ENCODE data around the gene DUSP12. TPM values are rescaled to one million over a fixed set of nuclear protein-coding genes. Genes with fewer than 3 reads are reported as not detected.

Gene DUSP12
- total and polyA plus RNA-seq, 2 donors (not counting 3 experiments of a cell fraction or from before 2014, with no cell fraction given), result 26.8 to 31.6 TPM

DNA sequence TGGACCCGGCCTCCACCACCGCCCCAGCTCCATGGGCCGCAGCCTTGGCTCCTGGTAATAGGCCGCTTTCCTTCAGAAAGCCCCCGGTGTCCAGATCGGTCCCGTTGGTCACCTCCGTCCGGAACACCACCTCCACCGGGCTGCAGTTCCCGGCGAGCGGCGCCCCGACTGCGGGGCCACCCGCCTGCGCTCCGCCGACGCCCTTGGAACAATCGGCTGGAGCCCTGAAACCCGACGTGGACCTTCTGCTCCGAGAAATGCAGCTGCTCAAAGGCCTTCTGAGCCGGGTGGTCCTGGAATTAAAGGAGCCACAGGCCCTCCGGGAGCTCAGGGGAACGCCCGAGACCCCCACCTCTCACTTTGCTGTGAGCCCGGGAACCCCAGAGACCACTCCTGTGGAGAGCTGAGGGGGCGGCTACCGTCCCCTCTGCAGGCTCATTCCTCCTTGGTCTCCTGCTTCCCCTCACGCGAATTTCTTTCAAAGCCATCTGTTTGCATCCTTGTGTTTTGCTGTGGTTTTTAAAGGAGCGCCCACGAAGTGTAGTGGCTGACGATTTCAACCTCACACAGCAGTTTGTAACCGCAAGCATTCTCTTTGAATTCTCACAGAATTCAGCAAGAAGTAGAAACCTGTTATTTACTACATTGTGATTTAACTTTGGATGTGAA is 22.2 kb upstream of the DUSP12 start:
- TF ChIP-seq EZH2 (IDR thresholded peaks at IDR 0.05; ENCODE audit: borderline replicate concordance, low read depth, low read length, severe bottlenecking) (no peak), POLR2A (IDR thresholded peaks at IDR 0.05; ENCODE audit: low read depth, low read length) (no peak)
- Histone ChIP-seq H4K20me1 (replicated peaks; ENCODE audit: control insufficient read depth, extremely low read depth, insufficient read depth, low read length) (no peaks in the 10 kb centered on the region), H3K27me3 (ENCODE audit: control insufficient read depth in 2 of 2, insufficient read depth in 2 of 2, low read length in 2 of 2) (no peaks in the 10 kb centered on the region), H3K9me3 (replicated peaks; ENCODE audit: control insufficient read depth, insufficient read depth, low read length) (no peaks in the 10 kb centered on the region), H3K4me2 (ENCODE audit: insufficient read depth, low read length) (peak overlapping the region; percentile 45), H3K9ac (replicated peaks; ENCODE audit: extremely low read depth, insufficient read depth, low read length) (peak overlapping the region; percentile 56), H3K9me1 (replicated peaks; ENCODE audit: control insufficient read depth, extremely low read depth, insufficient read depth, low read length) (no peaks in the 10 kb centered on the region), H3K79me2 (ENCODE audit: control insufficient read depth, insufficient read depth, low read length) (no peaks in the 10 kb centered on the region), H2AFZ (ENCODE audit: low read depth, low read length) (peak overlapping the region; percentile 80), H3K4me1 (ENCODE audit: control insufficient read depth, extremely low read depth, insufficient read depth, low read length) (peaks cover 26% of the 10 kb centered on the region), H3K4me3 (replicated peaks in 1 of 3; ENCODE audit: insufficient read depth in 1 of 3, low read depth in 1 of 3, low read length in 3 of 3) (peak overlapping the region; percentile 24 to 55 (median 28)), H3K27ac (ENCODE audit: insufficient read depth, low read depth, low read length) (peak overlapping the region; percentile 43), H3K36me3 (ENCODE audit: control insufficient read depth in 2 of 2, extremely low read depth in 1 of 2, insufficient read depth in 2 of 2, low read length in 2 of 2) (no peaks in the 10 kb centered on the region)
- TSS peak; percentile 76 for BruUV-seq (replicated peaks)
- no peak for DNase-seq (ENCODE audit: low read depth, low spot score)
- dilution Hi-C loops (cut with MboI; ENCODE audit: extremely low pct_ligation_motif_present, low sequenced_read_pairs), result no loop called here
- CTCF ChIA-PET, result interaction anchor here (0.6 to 1.7 kb wide), 9 partner anchors 9 to 310 kb away, joined by 3 to 16 read pairs (median 4); partner anchors contain the start of gene DUSP12
- POLR2A ChIA-PET, result no interaction called here
- FAIRE-seq, result peak; percentile 12
- intact Hi-C loops (cut with micrococcal nuclease), result loop anchor here (5.0 kb wide), 1 partner anchor 195 kb away; no protein-coding TSS in a partner anchor

GRCh38 chr1:161728376-161729226 is 21.0 kb upstream of the DUSP12 start:
- Histone ChIP-seq H3K9ac (replicated peaks; ENCODE audit: extremely low read depth, insufficient read depth, low read length) (no peak overlapping the region), H2AFZ (ENCODE audit: low read depth, low read length) (no peak overlapping the region), H4K20me1 (replicated peaks; ENCODE audit: control insufficient read depth, extremely low read depth, insufficient read depth, low read length) (no peaks in the 10 kb centered on the region), H3K27me3 (ENCODE audit: control insufficient read depth in 2 of 2, insufficient read depth in 2 of 2, low read length in 2 of 2) (no peaks in the 10 kb centered on the region), H3K79me2 (ENCODE audit: control insufficient read depth, insufficient read depth, low read length) (no peaks in the 10 kb centered on the region), H3K4me1 (ENCODE audit: control insufficient read depth, extremely low read depth, insufficient read depth, low read length) (peaks cover 35% of the 10 kb centered on the region), H3K36me3 (ENCODE audit: control insufficient read depth in 2 of 2, extremely low read depth in 1 of 2, insufficient read depth in 2 of 2, low read length in 2 of 2) (no peaks in the 10 kb centered on the region), H3K9me1 (replicated peaks; ENCODE audit: control insufficient read depth, extremely low read depth, insufficient read depth, low read length) (no peaks in the 10 kb centered on the region), H3K9me3 (replicated peaks; ENCODE audit: control insufficient read depth, insufficient read depth, low read length) (no peaks in the 10 kb centered on the region), H3K4me3 (replicated peaks in 1 of 3; ENCODE audit: insufficient read depth in 1 of 3, low read depth in 1 of 3, low read length in 3 of 3) (no peak overlapping the region), H3K27ac (ENCODE audit: insufficient read depth, low read depth, low read length) (no peak overlapping the region), H3K4me2 (ENCODE audit: insufficient read depth, low read length) (no peak overlapping the region)
- DNase-seq (ENCODE audit: low read depth, low spot score), result no peak
- ChIA-PET POLR2A (no interaction called here), CTCF (interaction anchor here (0.6 to 2.7 kb wide), 3 partner anchors 10 to 13 kb away, joined by 3 to 13 read pairs (median 4); no protein-coding TSS in a partner anchor)
- intact Hi-C loops (cut with micrococcal nuclease), result loop anchor here (5.0 kb wide), 1 partner anchor 196 kb away; no protein-coding TSS in a partner anchor
- FAIRE-seq, result no peak
- no TSS peak for BruUV-seq (replicated peaks)
- TF ChIP-seq, protein P1, sequence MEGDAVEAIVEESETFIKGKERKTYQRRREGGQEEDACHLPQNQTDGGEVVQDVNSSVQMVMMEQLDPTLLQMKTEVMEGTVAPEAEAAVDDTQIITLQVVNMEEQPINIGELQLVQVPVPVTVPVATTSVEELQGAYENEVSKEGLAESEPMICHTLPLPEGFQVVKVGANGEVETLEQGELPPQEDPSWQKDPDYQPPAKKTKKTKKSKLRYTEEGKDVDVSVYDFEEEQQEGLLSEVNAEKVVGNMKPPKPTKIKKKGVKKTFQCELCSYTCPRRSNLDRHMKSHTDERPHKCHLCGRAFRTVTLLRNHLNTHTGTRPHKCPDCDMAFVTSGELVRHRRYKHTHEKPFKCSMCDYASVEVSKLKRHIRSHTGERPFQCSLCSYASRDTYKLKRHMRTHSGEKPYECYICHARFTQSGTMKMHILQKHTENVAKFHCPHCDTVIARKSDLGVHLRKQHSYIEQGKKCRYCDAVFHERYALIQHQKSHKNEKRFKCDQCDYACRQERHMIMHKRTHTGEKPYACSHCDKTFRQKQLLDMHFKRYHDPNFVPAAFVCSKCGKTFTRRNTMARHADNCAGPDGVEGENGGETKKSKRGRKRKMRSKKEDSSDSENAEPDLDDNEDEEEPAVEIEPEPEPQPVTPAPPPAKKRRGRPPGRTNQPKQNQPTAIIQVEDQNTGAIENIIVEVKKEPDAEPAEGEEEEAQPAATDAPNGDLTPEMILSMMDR (IDR thresholded peaks at IDR 0.05; ENCODE audit: extremely low read depth in 1 of 2, insufficient read depth in 1 of 2, low read depth in 1 of 2, low read length in 2 of 2), result no peak
- TF ChIP-seq EZH2 (IDR thresholded peaks at IDR 0.05; ENCODE audit: borderline replicate concordance, low read depth, low read length, severe bottlenecking), result no peak
- no peak for TF ChIP-seq JUN (IDR thresholded peaks at IDR 0.05; ENCODE audit: borderline replicate concordance, insufficient read depth, insufficient read length, low read depth)
- TF ChIP-seq, protein P2, sequence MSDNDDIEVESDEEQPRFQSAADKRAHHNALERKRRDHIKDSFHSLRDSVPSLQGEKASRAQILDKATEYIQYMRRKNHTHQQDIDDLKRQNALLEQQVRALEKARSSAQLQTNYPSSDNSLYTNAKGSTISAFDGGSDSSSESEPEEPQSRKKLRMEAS (IDR thresholded peaks at IDR 0.05; ENCODE audit: insufficient read depth, insufficient read length), result no peak
- no peak for TF ChIP-seq POLR2AphosphoS5 (IDR thresholded peaks at IDR 0.05; ENCODE audit: insufficient read depth, low read depth, low read length)
- TF ChIP-seq MYC (IDR thresholded peaks at IDR 0.05; ENCODE audit: low read depth, low read length), result no peak
- TF ChIP-seq POLR2A (IDR thresholded peaks at IDR 0.05; ENCODE audit: low read depth, low read length), result no peak
- TF ChIP-seq GATA2 (IDR thresholded peaks at IDR 0.05; ENCODE audit: insufficient read depth, insufficient read length, low read depth, low read length), result no peak
- no peak for TF ChIP-seq FOS (IDR thresholded peaks at IDR 0.05; ENCODE audit: borderline replicate concordance, insufficient read depth, low read length)
- dilution Hi-C loops (cut with MboI; ENCODE audit: extremely low pct_ligation_motif_present, low sequenced_read_pairs), result no loop called here

All from endothelial cell of umbilical vein (primary cell).